NOMO-1 treated with dmso at 0.1 percent for 144 hours (cell line): Measurements from ENCODE around the gene MERTK.
"Not testable (repeated sequence)": the region's sequence is repeated elsewhere in the genome, so short reads cannot be mapped to it uniquely, and the experiment has no call there.

Source experiments
- DNase-seq: peaks from one replicate; lab custom pipeline; 2025; ENCODE audit not compliant: unreplicated experiment; lab: John Stamatoyannopoulos, UW

Gene MERTK

DNA sequence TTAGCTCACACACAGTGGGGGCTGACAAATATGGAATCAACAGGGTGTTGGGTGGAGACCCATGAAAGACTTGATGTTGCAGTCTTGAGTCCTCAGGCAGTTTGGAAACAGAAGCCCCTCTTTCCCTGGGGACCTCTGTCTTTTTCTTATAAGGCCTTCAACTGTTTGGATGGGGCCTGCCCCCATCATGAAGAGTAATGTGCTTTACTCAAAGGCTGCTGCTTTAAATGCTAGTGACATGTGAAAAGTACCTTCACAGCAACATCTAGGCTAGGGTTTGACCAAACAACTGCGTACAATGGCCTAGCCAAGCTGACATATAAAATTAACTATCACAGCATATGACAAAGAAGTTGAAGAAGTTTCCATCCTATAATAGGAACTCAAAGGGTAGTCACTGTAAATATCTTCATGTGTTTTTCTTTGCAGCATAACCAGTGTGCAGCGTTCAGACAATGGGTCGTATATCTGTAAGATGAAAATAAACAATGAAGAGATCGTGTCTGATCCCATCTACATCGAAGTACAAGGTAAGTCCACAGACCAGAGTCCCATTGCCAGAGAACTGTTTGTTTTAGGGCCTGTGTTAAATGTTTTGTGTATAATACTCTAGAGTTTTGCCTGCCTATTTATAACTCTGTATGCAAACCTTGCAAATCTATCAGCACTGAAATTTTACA, 46.3 kb downstream of the MERTK start:
- DNase-seq, result no peak

- DNase-seq, result no peak
Measured at GRCh38 chr2:111945444-111946293, 47.3 kb downstream of the MERTK start.

- no peak for DNase-seq
Measured at GRCh38 chr2:111946294-111947114, 48.1 kb downstream of the MERTK start.

GRCh38 chr2:111947219-111947618, 48.8 kb downstream of the MERTK start:
- DNase-seq, result no peak

DNA sequence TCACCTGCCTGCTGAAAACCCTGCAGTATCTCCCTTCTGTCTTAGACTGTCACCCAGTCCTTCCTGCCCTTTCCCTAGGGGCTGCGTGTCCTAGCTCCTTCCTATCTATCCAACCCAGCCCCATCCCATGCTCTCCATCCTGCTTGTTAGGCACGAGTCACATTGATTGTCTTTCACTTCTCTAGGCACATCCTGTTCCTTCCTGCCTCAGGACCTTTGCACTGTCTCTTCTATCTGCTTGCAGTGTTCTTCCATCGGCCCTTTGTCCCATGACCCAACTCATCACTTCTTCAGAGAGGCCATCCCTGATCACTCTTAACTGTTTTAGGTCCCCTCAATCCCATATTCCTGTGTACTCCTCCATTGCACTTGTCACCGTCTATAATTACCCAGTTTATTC, 50.4 kb downstream of the MERTK start:
- no peak for DNase-seq

DNA sequence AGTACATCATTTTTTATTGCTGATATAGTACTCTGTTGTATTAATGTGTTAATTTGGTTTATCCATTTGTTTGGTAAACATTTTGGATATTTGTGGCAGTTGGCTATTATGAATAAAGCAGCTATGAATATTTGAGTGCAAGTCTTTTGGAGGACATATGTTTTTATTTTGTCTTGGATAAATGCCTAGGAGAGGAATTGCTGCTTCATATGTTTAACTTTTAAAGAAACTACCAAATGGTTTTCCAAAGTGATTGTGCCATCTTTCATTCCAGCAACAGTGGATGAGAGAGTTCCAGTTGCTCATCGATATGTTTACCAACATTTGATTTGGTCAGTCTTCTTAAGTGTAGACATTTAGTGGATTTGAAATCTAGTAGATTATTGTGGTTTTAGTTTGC, 51.8 kb downstream of the MERTK start:
- DNase-seq, result no peak

GRCh38 chr2:111951486-111951885, 53.1 kb downstream of the MERTK start:
- no peak for DNase-seq

GRCh38 chr2:111952871-111953452, 54.6 kb downstream of the MERTK start:
- DNase-seq, result no peak

DNA sequence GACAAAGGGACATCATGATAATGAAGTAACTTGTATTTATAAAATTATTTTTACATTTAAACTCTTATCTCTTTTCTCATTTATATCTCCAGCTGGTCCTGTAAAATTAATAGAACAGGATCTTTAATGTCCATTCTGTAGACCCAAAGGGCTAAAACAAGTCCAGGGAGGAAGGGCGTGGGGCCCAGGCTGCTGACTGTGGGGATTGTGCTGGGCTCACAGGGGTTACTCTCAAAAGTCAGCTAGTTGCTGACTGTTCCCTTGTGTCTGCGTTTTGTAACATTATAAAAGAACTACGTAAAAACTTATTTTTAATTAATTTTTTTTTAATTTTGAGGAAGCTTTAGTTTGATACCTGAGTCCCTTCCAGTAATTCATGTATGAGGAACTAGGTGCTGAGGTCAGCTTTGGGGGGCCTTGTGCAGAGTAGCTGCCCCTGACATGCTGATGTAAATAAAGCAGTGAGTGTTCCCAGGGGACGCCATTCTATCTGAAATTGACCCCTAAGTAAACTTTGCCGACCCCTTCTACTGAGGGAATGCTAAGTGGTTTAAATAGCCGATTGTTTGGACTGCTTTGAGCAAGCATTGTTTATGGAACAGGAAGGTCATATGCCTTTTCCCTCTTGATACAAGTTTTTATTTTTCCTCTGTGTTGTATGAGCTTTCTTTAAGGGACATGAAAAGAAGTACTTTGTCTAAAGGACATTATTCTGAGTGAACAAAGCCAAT, 56.4 kb downstream of the MERTK start:
- DNase-seq, result no peak

DNA sequence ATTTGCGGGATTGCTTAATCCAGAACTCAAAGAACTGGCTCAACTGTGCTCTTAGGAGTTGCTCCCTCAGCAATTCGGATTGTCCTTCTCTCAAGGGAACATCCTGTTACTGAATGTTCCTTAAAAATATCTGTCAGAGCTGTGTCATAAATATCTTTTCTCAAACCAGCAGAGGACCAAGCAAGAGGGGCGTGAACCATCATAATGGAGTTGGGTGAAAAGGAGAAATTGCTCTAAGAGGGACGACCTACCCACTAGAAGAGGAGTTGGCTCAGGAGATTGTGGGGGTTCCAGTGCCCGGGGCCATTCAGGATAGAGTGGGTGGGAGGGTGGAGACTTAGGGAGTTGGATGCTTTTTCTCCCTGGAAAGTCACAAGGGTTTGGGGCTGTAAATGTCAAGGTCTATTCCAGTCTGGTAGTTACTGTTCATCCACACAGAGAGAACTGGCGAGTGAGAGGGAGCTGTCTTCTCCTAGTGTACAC, 59.5 kb downstream of the MERTK start:
- no peak for DNase-seq

- DNase-seq, result no peak
Measured at GRCh38 chr2:111958901-111959300, 60.5 kb downstream of the MERTK start.

GRCh38 chr2:111961663-111962062, 63.3 kb downstream of the MERTK start:
- DNase-seq, result no peak

DNA sequence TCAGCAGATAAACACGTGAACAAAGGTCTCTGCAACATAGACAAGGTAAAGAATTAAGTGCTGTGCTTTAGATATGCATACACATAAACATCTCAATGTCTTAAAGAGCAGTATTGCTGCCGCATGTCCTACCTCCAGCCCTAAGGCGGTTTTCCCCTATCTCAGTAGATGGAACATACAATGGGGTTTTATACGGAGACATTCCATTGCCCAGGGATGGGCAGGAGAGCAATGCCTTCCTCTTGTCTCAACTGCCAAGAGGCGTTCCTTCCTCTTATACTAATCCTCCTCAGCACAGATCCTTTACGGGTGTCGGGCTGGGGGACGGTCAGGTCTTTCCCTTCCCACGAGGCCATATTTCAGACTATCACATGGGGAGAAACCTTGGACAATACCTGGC, 64.7 kb downstream of the MERTK start:
- not testable (repeated sequence) for DNase-seq

DNA sequence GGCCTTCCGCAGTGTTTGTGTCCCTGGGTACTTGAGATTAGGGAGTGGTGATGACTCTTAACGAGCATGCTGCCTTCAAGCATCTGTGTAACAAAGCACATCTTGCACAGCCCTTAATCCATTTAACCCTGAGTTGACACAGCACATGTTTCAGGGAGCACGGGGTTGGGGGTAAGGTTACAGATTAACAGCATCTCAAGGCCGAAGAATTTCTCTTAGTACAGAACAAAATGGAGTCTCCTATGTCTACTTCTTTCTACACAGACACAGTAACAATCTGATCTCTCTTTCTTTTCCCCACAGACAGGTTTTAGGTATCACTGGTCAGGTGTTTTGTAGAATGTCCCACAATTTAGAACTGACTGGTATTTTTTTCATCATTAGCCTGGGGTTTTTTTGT, 65.1 kb downstream of the MERTK start:
- not testable (repeated sequence) for DNase-seq

DNA sequence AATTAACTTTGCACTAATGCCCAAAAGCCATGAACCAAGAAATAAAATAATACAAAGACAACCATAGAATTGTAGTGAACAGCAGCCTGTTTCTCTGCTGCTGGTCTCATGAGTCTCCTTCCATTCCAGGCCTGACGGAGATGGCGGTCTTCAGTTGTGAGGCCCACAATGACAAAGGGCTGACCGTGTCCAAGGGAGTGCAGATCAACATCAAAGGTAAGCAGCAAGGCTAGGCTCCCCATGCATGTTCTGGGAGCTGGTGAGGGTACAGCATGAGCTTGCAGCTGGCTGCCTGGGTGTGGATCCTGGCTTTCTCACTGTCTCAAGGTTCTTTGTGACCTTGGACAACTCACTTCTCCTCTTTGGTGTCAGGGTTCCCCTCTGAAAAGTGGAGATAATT, 66.7 kb downstream of the MERTK start:
- no peak for DNase-seq

GRCh38 chr2:111966241-111966640, 67.8 kb downstream of the MERTK start:
- no peak for DNase-seq

GRCh38 chr2:111967018-111967417, 68.6 kb downstream of the MERTK start:
- DNase-seq, result no peak

DNA sequence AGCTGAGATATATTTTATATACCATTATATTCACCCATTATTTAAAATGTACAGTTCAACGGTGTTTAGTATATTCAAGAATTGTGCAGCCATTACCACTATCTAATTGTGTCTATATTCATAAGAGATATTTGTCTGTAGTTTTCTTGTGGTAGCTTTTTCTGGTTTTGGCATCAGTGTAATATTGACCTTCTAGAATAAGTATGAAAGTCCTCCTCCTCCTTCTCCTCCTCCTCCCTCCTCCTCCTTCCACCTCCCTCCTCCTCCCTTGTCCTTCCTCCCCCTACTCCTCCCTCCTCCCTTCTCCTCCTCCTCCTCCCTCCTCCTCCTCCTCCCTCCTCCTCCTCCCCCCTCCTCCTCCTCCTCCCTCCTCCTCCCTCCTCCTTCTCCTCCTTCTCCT, 72.0 kb downstream of the MERTK start:
- DNase-seq, result no peak

- no peak for DNase-seq
Measured at GRCh38 chr2:111972955-111973565, 74.7 kb downstream of the MERTK start.

- no peak for DNase-seq
Measured at GRCh38 chr2:111973701-111974100, 75.3 kb downstream of the MERTK start.
